Endothelial cell of umbilical vein (primary cell): ENCODE data around the gene PPM1E.
"Not testable (repeated sequence)": the region's sequence is repeated elsewhere in the genome, so short reads cannot be mapped to it uniquely, and the experiment has no call there.

ENCODE experiments used
- EZH2 ChIP-seq: IDR thresholded peaks from 2 replicates; pipeline ENCODE4 v1.6.1; 2012; ENCODE audit warnings: borderline replicate concordance, low read depth, mild to moderate bottlenecking, moderate library complexity, low read length, inconsistent platforms; ENCODE audit not compliant: severe bottlenecking
- FOS ChIP-seq: IDR thresholded peaks from 2 replicates; pipeline ENCODE4 v1.6.1; 2011; ENCODE audit warnings: mild to moderate bottlenecking, low read length, moderate library complexity, borderline replicate concordance; ENCODE audit not compliant: insufficient read depth
- GATA2 ChIP-seq: IDR thresholded peaks from 2 replicates; pipeline ENCODE4 v1.7.0; 2011; ENCODE audit warnings: low read depth, mild to moderate bottlenecking, moderate library complexity, mixed read lengths, low read length; ENCODE audit not compliant: insufficient read length, insufficient read depth
- JUN ChIP-seq: IDR thresholded peaks from 2 replicates; pipeline ENCODE4 v1.6.1; 2011; ENCODE audit warnings: borderline replicate concordance, low read depth; ENCODE audit not compliant: insufficient read length, insufficient read depth
- MYC ChIP-seq: IDR thresholded peaks from one replicate; pipeline ENCODE4 v1.6.1; 2011; ENCODE audit warnings: mild to moderate bottlenecking, low read depth, low read length
- POLR2A ChIP-seq: IDR thresholded peaks from 2 replicates; pipeline ENCODE4 v1.6.1; 2012; ENCODE audit warnings: low read depth, mild to moderate bottlenecking, control low read depth, low read length
- POLR2AphosphoS5 ChIP-seq: IDR thresholded peaks from 2 replicates; pipeline ENCODE4 v1.6.1; 2012; ENCODE audit warnings: low read depth, mild to moderate bottlenecking, control low read depth, low read length, moderate library complexity; ENCODE audit not compliant: insufficient read depth
- TF ChIP-seq, protein P1 (sequence below), 2 donors: IDR thresholded peaks; 1 replicate in 1 of 2; 2 replicates in 1 of 2; pipeline ENCODE4 v1.5.1; 2011; ENCODE audit warnings: low read length in 2 of 2, mild to moderate bottlenecking in 2 of 2, moderate library complexity in 2 of 2, control low read depth in 1 of 2, inconsistent platforms in 1 of 2, low read depth in 1 of 2; ENCODE audit not compliant: insufficient read depth in 1 of 2; ENCODE audit errors: extremely low read depth in 1 of 2
- TF ChIP-seq, protein P2 (sequence below): IDR thresholded peaks from 2 replicates; pipeline ENCODE4 v1.6.1; 2011; ENCODE audit not compliant: insufficient read depth, insufficient read length

- TF ChIP-seq, protein P1, sequence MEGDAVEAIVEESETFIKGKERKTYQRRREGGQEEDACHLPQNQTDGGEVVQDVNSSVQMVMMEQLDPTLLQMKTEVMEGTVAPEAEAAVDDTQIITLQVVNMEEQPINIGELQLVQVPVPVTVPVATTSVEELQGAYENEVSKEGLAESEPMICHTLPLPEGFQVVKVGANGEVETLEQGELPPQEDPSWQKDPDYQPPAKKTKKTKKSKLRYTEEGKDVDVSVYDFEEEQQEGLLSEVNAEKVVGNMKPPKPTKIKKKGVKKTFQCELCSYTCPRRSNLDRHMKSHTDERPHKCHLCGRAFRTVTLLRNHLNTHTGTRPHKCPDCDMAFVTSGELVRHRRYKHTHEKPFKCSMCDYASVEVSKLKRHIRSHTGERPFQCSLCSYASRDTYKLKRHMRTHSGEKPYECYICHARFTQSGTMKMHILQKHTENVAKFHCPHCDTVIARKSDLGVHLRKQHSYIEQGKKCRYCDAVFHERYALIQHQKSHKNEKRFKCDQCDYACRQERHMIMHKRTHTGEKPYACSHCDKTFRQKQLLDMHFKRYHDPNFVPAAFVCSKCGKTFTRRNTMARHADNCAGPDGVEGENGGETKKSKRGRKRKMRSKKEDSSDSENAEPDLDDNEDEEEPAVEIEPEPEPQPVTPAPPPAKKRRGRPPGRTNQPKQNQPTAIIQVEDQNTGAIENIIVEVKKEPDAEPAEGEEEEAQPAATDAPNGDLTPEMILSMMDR (IDR thresholded peaks at IDR 0.05; ENCODE audit: extremely low read depth in 1 of 2, insufficient read depth in 1 of 2, low read depth in 1 of 2, low read length in 2 of 2) = not testable (repeated sequence)
- not testable (repeated sequence) for TF ChIP-seq POLR2A, POLR2AphosphoS5, EZH2, GATA2, FOS, MYC, JUN
- TF ChIP-seq, protein P2, sequence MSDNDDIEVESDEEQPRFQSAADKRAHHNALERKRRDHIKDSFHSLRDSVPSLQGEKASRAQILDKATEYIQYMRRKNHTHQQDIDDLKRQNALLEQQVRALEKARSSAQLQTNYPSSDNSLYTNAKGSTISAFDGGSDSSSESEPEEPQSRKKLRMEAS = not testable (repeated sequence)
Observed at GRCh38 chr17:58778482-58778881, 22.8 kb downstream of the PPM1E start.
